HG02798 (cell line): ENCODE measurements around the gene RCL1.
"Not testable (repeated sequence)": the region's sequence is repeated elsewhere in the genome, so short reads cannot be mapped to it uniquely, and the experiment has no call there.

Experiments used
- ATAC-seq: cut with Tn5 transposase; IDR thresholded peaks from one replicate; pipeline ENCODE4 v1.9.1; 2021; ENCODE audit warnings: mild to moderate bottlenecking; ENCODE audit not compliant: unreplicated experiment, poor library complexity

Gene RCL1

GRCh38 chr9:4780651-4781050, 12.1 kb upstream of the RCL1 start:
- no peak for ATAC-seq

GRCh38 chr9:4781408-4781807, 11.3 kb upstream of the RCL1 start:
- no peak for ATAC-seq

- ATAC-seq = not testable (repeated sequence)
These were observed 9.6 kb upstream of the RCL1 start for GRCh38 chr9:4783191-4783590.

GRCh38 chr9:4784403-4784802, 8.3 kb upstream of the RCL1 start:
- ATAC-seq = no peak

GRCh38 chr9:4786599-4786998, 6.1 kb upstream of the RCL1 start:
- ATAC-seq = no peak

GRCh38 chr9:4787876-4788275, 4.9 kb upstream of the RCL1 start:
- no peak for ATAC-seq

- no peak for ATAC-seq
These were observed 4.0 kb upstream of the RCL1 start for GRCh38 chr9:4788703-4789102.

- ATAC-seq = peak; percentile 20
These were observed 631 bp upstream of the RCL1 start for GRCh38 chr9:4792054-4792571.

- no peak for ATAC-seq
These were observed 983 bp downstream of the RCL1 start for GRCh38 chr9:4793459-4794395.

GRCh38 chr9:4794691-4795090, 1.9 kb downstream of the RCL1 start:
- no peak for ATAC-seq

- not testable (repeated sequence) for ATAC-seq
These were observed 2.4 kb downstream of the RCL1 start for GRCh38 chr9:4795108-4795507.

- no peak for ATAC-seq
These were observed 3.8 kb downstream of the RCL1 start for GRCh38 chr9:4796530-4796929.

- no peak for ATAC-seq
These were observed 4.5 kb downstream of the RCL1 start for GRCh38 chr9:4796988-4797853.

- no peak for ATAC-seq
These were observed 5.1 kb downstream of the RCL1 start for GRCh38 chr9:4797854-4798150.

GRCh38 chr9:4798281-4799032, 5.7 kb downstream of the RCL1 start:
- no peak for ATAC-seq

- no peak for ATAC-seq
These were observed 6.3 kb downstream of the RCL1 start for GRCh38 chr9:4799033-4799430.

GRCh38 chr9:4799775-4800174, 7.0 kb downstream of the RCL1 start:
- ATAC-seq = no peak

GRCh38 chr9:4801156-4801555, 8.4 kb downstream of the RCL1 start:
- ATAC-seq = no peak

GRCh38 chr9:4803670-4804530, 11.2 kb downstream of the RCL1 start:
- ATAC-seq = no peak
